NCI-H1092 (cell line): ENCODE results near the gene PLA2G2D.
A peak's percentile ranks its signal among the peaks of the same experiment; 100 is the strongest.

ENCODE experiments used
- DNase-seq: peaks from one replicate; lab custom pipeline; 2025; lab: John Stamatoyannopoulos, UW

PLA2G2D gene, protein sequence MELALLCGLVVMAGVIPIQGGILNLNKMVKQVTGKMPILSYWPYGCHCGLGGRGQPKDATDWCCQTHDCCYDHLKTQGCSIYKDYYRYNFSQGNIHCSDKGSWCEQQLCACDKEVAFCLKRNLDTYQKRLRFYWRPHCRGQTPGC

GRCh38 chr1:20119347-20119746 lies at the start of gene PLA2G2D:
Gene PLA2G2D (minus strand): TSS chr1:20119536. CDS start chr1:20119498, 38 bp downstream.
- no peak for DNase-seq

- no peak for DNase-seq
These were observed 49.5 kb upstream of the PLA2G2D start for GRCh38 chr1:20168564-20169491.

DNA sequence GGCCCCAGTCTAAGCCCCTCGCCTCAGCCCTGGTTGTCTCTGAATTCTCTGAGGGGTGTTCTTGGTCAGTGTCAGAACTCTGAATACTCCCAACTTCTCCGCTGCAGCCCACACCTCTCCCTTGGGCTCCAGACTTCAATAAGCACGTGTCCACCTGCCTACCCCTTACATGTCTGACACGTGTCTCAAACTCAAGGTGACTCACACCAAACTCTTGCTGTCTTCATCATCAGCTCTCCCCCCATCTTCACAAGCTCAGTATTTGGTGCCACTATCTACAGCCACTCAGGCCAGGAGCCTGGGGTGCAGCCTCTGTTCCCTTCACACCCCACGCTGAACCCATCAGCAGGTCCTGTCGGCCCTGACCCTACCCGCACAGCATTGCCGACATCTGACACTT lies 47.8 kb upstream of the PLA2G2D start:
- no peak for DNase-seq

DNA sequence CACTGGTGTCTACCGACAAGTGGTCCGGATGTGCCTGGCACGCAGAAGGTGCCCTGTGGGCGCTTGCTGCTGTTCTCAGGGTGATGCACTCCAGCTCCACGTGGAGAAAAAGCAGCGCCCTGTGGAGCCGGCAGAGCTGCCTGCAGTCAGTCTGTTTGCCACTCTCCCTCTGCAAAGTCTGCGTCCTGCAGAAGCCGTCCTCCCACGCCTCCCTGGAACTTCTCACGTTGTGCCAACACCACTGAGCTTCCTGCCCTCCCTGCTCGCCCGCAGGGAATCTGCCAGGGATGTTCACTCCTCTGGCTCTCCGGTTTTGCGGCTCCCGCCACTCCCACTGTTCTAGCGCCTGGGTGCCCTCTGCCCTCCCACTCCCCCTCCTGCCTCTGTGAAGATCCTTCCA lies 46.7 kb upstream of the PLA2G2D start:
- DNase-seq, result no peak

GRCh38 chr1:20165522-20165951 lies 46.2 kb upstream of the PLA2G2D start:
- DNase-seq, result no peak

GRCh38 chr1:20164694-20165202 lies 45.4 kb upstream of the PLA2G2D start:
- no peak for DNase-seq

GRCh38 chr1:20160034-20160433 lies 40.7 kb upstream of the PLA2G2D start:
- no peak for DNase-seq

GRCh38 chr1:20158358-20159070 lies 39.2 kb upstream of the PLA2G2D start:
- DNase-seq, result no peak

GRCh38 chr1:20154301-20154831 lies 35.0 kb upstream of the PLA2G2D start:
- DNase-seq, result no peak

- DNase-seq, result no peak
These were observed 33.7 kb upstream of the PLA2G2D start for GRCh38 chr1:20153000-20153418.

DNA sequence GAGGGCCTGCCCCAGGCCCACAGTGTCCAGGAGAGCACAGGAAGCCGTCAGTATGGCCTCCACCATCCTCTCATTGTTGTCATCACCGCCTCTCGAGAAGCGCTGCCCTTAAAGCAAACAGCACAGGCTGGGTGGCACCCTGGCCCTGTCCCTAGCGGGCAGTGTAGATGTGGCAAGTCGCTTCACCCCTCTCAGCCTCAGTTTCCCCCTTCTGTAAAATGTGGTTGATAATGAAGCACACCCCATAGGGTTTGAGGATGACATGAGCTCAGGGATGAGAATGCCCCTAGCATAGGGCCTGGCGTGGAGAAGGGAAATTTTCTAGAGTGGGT lies 33.2 kb upstream of the PLA2G2D start:
- DNase-seq, result no peak

DNA sequence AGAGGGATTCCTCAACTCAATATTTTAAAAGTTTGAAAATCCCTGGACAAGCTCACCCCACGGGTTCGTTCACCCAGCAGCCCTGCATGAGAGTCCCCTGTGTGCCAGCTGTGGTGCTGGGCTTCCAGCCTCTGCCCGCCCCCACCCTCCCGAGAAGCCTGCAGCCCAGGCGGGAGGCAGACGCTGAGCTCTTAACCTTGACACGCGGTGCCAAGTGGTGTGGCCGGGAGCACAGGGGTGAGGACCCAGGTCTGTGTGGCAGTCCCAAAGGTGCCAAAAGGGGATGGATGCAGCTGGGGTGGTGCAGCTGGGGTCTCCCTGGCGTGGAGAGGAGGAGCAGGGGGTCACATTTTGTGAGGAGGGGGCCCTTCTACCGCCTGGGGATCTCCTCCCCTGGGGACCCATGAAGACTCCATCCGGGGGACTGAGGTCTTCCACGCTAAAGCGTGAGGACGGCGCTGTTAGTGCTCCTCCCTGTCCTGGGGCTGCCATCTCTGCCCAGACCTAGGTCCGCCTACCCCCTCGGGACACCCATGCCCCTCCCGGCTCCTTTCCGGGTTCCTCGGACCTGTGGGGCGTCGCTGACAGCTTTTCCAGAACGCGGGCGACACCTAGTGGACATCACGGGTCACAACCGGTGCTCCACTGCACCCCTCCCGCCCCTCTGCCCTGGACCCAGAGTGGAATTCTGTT lies 32.7 kb upstream of the PLA2G2D start:
- peak; percentile 61 for DNase-seq

- DNase-seq, result no peak
These were observed 31.6 kb upstream of the PLA2G2D start for GRCh38 chr1:20150969-20151368.

DNA sequence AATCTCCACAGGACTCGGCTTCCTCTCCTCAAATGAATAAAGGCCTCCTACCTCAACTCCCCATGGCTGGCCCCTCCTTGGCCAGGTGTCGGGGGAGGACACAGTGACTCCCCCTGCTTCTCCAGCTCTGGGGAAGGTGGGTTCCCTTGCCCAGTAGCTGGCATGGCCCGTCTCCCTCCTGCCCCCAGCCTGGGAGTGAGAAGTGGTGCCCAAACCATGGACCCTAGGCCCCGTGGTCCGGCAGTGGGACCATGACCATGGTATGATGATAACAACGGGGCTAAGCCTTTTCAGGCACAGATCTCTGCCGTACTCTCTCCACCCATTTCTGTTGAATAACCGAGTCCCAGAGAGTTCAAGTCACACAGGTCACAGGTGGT lies 31.0 kb upstream of the PLA2G2D start:
- no peak for DNase-seq

DNA sequence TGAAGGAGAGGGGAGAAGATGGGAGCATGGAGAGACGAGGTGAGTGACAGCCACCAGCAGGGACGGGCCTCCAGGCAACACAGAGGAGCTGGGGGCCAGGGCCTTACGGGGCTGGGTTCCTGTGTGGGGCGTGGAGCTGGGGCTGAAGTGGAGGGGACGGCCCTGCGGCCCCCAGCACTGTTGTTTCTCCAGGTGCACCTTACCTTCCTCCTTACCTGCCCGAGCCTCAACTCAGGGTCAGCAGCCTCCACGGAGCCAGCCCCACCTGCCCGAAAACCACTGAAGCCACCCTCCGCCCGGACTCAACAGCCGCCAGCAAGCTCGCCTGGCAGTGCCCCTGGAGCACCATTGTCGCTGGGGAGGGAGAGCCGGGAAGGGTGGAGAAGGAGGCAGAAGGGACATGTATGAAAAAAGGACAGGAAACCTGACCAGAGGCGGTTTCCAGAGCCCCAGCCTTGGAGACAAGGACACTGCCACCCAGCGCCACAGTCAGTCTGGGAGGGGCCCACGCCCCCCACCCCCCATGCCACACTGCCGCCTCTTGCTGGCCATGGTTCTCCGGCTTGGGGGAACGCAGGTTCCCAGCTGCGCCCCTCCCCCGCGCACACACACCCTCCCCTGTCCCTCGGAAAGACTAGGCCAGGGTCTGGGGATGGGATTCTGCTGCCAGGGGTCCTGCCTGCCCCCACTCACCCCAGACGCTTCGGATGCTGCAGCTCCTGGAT lies 30.4 kb upstream of the PLA2G2D start:
- DNase-seq, result no peak

- no peak for DNase-seq
These were observed 29.5 kb upstream of the PLA2G2D start for GRCh38 chr1:20148571-20149500.

DNA sequence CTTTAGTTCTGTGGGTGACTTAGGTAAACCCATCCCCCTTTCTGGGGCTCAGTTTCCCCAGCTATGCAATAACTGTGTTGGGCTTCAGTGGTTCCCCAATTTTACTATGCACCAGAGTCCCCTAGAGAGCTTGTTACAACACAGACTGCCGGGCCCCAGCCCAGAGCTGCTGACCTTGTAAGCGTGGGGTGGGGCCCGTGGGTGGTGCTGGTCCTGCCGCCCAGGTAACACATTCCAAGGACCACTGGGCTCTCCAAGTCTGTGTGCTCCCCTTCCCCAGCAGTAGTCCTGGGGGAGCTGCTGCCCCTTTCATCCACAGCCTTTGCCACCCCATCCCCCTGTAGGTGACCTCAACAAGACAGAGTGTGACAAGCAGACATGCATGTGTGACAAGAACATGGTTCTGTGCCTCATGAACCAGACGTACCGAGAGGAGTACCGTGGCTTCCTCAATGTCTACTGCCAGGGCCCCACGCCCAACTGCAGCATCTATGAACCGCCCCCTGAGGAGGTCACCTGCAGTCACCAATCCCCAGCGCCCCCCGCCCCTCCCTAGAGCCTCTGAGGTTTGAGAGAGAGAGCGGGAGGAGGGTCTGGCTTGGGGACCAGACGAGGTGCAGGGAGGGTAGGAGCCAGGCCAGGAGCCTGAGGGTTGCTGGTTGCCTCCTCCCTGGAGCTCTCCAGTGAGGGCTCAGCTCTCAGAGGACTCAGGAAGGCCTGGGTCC lies 28.7 kb upstream of the PLA2G2D start:
- no peak for DNase-seq

GRCh38 chr1:20143734-20144565 lies 24.6 kb upstream of the PLA2G2D start:
- DNase-seq, result no peak
